SK-N-SH (cell line): ENCODE results near the gene SBSN. TPM values are rescaled to one million over a fixed set of nuclear protein-coding genes. Genes with fewer than 3 reads are reported as not detected.
A peak's percentile ranks its signal among the peaks of the same experiment; 100 is the strongest.

Experiments
- CTCF ChIA-PET: fragments of 300-600, 350-600 bp; formaldehyde crosslinking; extraction: SDS; loops from one replicate; lab custom pipeline; 2021; lab: Yijun Ruan, JAX
- POLR2A ChIA-PET: fragments of 350-600 bp; sonication (Branson Sonifier 250); formaldehyde crosslinking; extraction: SDS; loops from one replicate; lab custom pipeline; 2020; ENCODE audit warnings: antibody characterized with exemption, inconsistent platforms; lab: Yijun Ruan, JAX
- DNase-seq: peaks from one replicate; pipeline ENCODE4 v3.0.0; 2012
- H2AFZ ChIP-seq: fragments of 200-600 bp; sonication (generic); 2 replicates; pipeline ENCODE4 v1.8.1; 2016; ENCODE audit warnings: antibody characterized with exemption, mild to moderate bottlenecking, low read depth
- H3F3A ChIP-seq: fragments of 200-600 bp; sonication (generic); replicated peaks from 2 replicates; pipeline ENCODE3; 2016; ENCODE audit warnings: antibody characterized with exemption, mild to moderate bottlenecking; ENCODE audit not compliant: insufficient read depth
- H3K27ac ChIP-seq, 2 experiments: fragments of 200-500 bp in 1 of 2; fragments of 200-600 bp in 1 of 2; sonication (Bioruptor generic) in 1 of 2; sonication (generic), shearing (Covaris generic) in 1 of 2; 2 replicates each; pipeline versions ENCODE4 v1.5.1 to v1.6.1; 2014 to 2016; ENCODE audit warnings: low read depth in 2 of 2, inconsistent platforms in 1 of 2, low read length in 1 of 2, mild to moderate bottlenecking in 1 of 2, mixed read lengths in 1 of 2
- H3K27me3 ChIP-seq: fragments of 200-600 bp; sonication (generic), shearing (Covaris generic); 2 replicates; pipeline ENCODE4 v1.6.1; 2016; ENCODE audit warnings: mixed run types; ENCODE audit not compliant: insufficient read depth
- H3K36me3 ChIP-seq, 2 experiments: fragments of 200-500 bp in 1 of 2; fragments of 200-600 bp in 1 of 2; sonication (Bioruptor generic) in 1 of 2; sonication (generic) in 1 of 2; replicated peaks in 1 of 2; 2 replicates each; pipeline versions ENCODE3 to v1.5.1; 2014 to 2016; ENCODE audit warnings: low read length in 1 of 2, mild to moderate bottlenecking in 1 of 2; ENCODE audit not compliant: insufficient read depth in 2 of 2, control insufficient read depth in 1 of 2
- H3K4me1 ChIP-seq, 2 experiments: fragments of 200-500 bp in 1 of 2; fragments of 200-600 bp in 1 of 2; sonication (Bioruptor generic) in 1 of 2; sonication (generic), shearing (Covaris generic) in 1 of 2; 2 replicates each; pipeline versions ENCODE4 v1.5.1 to v1.6.1; 2014 to 2016; ENCODE audit warnings: low read depth in 1 of 2, low read length in 1 of 2, mixed run types in 1 of 2; ENCODE audit not compliant: insufficient read depth in 2 of 2, control insufficient read depth in 1 of 2
- H3K4me2 ChIP-seq: fragments of 200-600 bp; sonication (generic), shearing (Covaris generic); 2 replicates; pipeline ENCODE4 v1.6.1; 2017; ENCODE audit warnings: mixed run types
- H3K4me3 ChIP-seq, 2 experiments: fragments of 200-500 bp in 1 of 2; fragments of 200-600 bp in 1 of 2; sonication (Bioruptor generic) in 1 of 2; sonication (generic), shearing (Covaris generic) in 1 of 2; 2 replicates each; pipeline versions ENCODE4 v1.5.1 to v1.8.1; 2014 to 2016; ENCODE audit warnings: low read depth in 2 of 2, inconsistent platforms in 1 of 2, low read length in 1 of 2, mild to moderate bottlenecking in 1 of 2, mixed read lengths in 1 of 2, moderate library complexity in 1 of 2
- H3K79me2 ChIP-seq: fragments of 200-600 bp; sonication (generic); 2 replicates; pipeline ENCODE4 v1.8.1; 2017; ENCODE audit warnings: mild to moderate bottlenecking; ENCODE audit not compliant: insufficient read depth
- H3K9ac ChIP-seq: fragments of 200-600 bp; sonication (generic); 2 replicates; pipeline ENCODE4 v1.6.1; 2017; ENCODE audit warnings: mixed run types
- H3K9me2 ChIP-seq: fragments of 200-600 bp; sonication (generic); 2 replicates; pipeline ENCODE4 v1.6.1; 2017; ENCODE audit warnings: mixed run types
- H3K9me3 ChIP-seq: fragments of 200-600 bp; sonication (generic); 2 replicates; pipeline ENCODE4 v1.6.1; 2017; ENCODE audit warnings: mixed run types, mild to moderate bottlenecking, moderate library complexity
- H4K20me1 ChIP-seq: fragments of 200-600 bp; sonication (generic); 2 replicates; pipeline ENCODE4 v1.6.1; 2017; ENCODE audit warnings: mild to moderate bottlenecking, mixed run types; ENCODE audit not compliant: insufficient read depth
- CTCF ChIP-seq: fragments of 200-600 bp; sonication (generic); IDR thresholded peaks from 2 replicates; pipeline ENCODE4 v1.6.1; 2017; ENCODE audit warnings: antibody characterized with exemption, mild to moderate bottlenecking, moderate library complexity
- EP300 ChIP-seq, 2 experiments: IDR thresholded peaks; 2 replicates each; pipeline versions ENCODE4 v1.4.0 to v1.6.1; 2012; ENCODE audit warnings: borderline replicate concordance in 1 of 2, low read depth in 1 of 2, low read length in 1 of 2
- EZH2phosphoT487 ChIP-seq: fragments of 200-600 bp; sonication (generic); IDR thresholded peaks from 2 replicates; pipeline ENCODE4 v1.6.1; 2017; ENCODE audit warnings: low read depth, mixed run types, mild to moderate bottlenecking, antibody characterized with exemption, moderate library complexity, borderline replicate concordance
- FOSL2 ChIP-seq: IDR thresholded peaks from 2 replicates; pipeline ENCODE4 v1.4.0; 2012; ENCODE audit warnings: low read depth, mild to moderate bottlenecking, moderate library complexity, borderline replicate concordance
- FOXM1 ChIP-seq: IDR thresholded peaks from 2 replicates; pipeline ENCODE4 v1.4.0; 2012; ENCODE audit warnings: low read depth, mild to moderate bottlenecking
- GABPA ChIP-seq: IDR thresholded peaks from 2 replicates; pipeline ENCODE4 v1.4.0; 2012; ENCODE audit warnings: low read depth, mild to moderate bottlenecking
- GATA2 ChIP-seq: sonication (generic); formaldehyde crosslinking; IDR thresholded peaks from 2 replicates; pipeline ENCODE4 v1.5.0; 2020; ENCODE audit warnings: mild to moderate bottlenecking, missing genetic modification reagents
- JUND ChIP-seq: IDR thresholded peaks from 2 replicates; pipeline ENCODE4 v1.4.0; 2012
- MXI1 ChIP-seq: IDR thresholded peaks from 2 replicates; pipeline ENCODE4 v1.6.1; 2012; ENCODE audit warnings: mild to moderate bottlenecking, low read depth, low read length, improper control_type of control experiment
- NRF1 ChIP-seq: IDR thresholded peaks from 2 replicates; pipeline ENCODE4 v1.6.1; 2012; ENCODE audit warnings: low read depth, mild to moderate bottlenecking, low read length
- PBX3 ChIP-seq: IDR thresholded peaks from 2 replicates; pipeline ENCODE4; 2012
- POLR2AphosphoS5 ChIP-seq: IDR thresholded peaks from 2 replicates; pipeline ENCODE4 v1.6.1; 2012; ENCODE audit warnings: low read depth, low read length
- RAD21 ChIP-seq: IDR thresholded peaks from 2 replicates; pipeline ENCODE4 v1.6.1; 2012; ENCODE audit warnings: mild to moderate bottlenecking, low read length
- RXRA ChIP-seq: IDR thresholded peaks from 2 replicates; pipeline ENCODE4 v1.4.0; 2012; ENCODE audit warnings: low read depth, mild to moderate bottlenecking, borderline replicate concordance
- USF1 ChIP-seq: IDR thresholded peaks from 2 replicates; pipeline ENCODE4 v1.4.0; 2012; ENCODE audit warnings: low read depth, borderline replicate concordance
- USF2 ChIP-seq: fragments of 150-350 bp; IDR thresholded peaks from 2 replicates; pipeline ENCODE4 v1.6.1; 2017; ENCODE audit warnings: antibody characterized with exemption, low read length, low read depth, borderline replicate concordance
- ZBTB33 ChIP-seq: IDR thresholded peaks from 2 replicates; pipeline ENCODE4 v1.4.0; 2012; ENCODE audit warnings: low read depth, borderline replicate concordance
- WGBS: methylation state at CpG from one replicate; pipeline ENCODE4 v1.1.6; 2017; ENCODE audit warnings: low lambda C conversion rate; 5-methylcytosine and 5-hydroxymethylcytosine counted together
- polyA plus RNA-seq, 3 experiments: library from polyadenylated mRNA; depleted of rRNA; stranded (reverse); fragments of >200 nt; gene quantifications; 2 replicates each; pipeline ENCODE4 v1.2.3, GENCODE V29; 2012

SBSN gene
- polyA plus RNA-seq, 1 of the 3 experiments (the other 2 are of a cell fraction), result 0.25 TPM

- H3K9ac ChIP-seq, result no peak overlapping the region
- H2AFZ ChIP-seq, result no peak overlapping the region
- H3K4me1 ChIP-seq, result peaks cover 0 to 11% of the 10 kb centered on the region in 2 experiments; a peak in 1 of 4 replicates
- WGBS, result 3% methylated on average over 31 of the region's 60 CpGs
- H3K4me2 ChIP-seq, result peak overlapping the region; percentile 62; the same call in 1 of the 2 replicates
- no peaks in the 10 kb centered on the region for H3F3A ChIP-seq
- H4K20me1 ChIP-seq, result no peaks in the 10 kb centered on the region
- H3K27ac ChIP-seq, result no peak overlapping the region
- H3K9me3 ChIP-seq, result no peaks in the 10 kb centered on the region
- ChIA-PET CTCF (interaction anchor here (0.9 to 3.9 kb wide), 6 partner anchors 10 to 56 kb away, joined by 4 to 20 read pairs (median 5); partner anchors contain the start of gene HAUS5), POLR2A (interaction anchor here (1.0 to 1.2 kb wide), 3 partner anchors 86 to 144 kb away, joined by 3 to 5 read pairs (median 4); partner anchors contain the start of gene COX6B1)
- H3K79me2 ChIP-seq, result no peaks in the 10 kb centered on the region
- peak overlapping the region; percentile 37 to 43; a peak in 3 of 4 replicates for H3K4me3 ChIP-seq
- H3K36me3 ChIP-seq, result no peaks in the 10 kb centered on the region
- peak; percentile 96 for DNase-seq
- TF ChIP-seq FOSL2 (no peak), NRF1 (peak; percentile 25; the same call in 1 of the 2 replicates)
- H3K27me3 ChIP-seq, result peaks cover 43% of the 10 kb centered on the region
- H3K9me2 ChIP-seq, result no peaks in the 10 kb centered on the region
These were observed 29.7 kb upstream of the SBSN start for GRCh38 chr19:35557539-35558399.

- H3F3A ChIP-seq, result no peaks in the 10 kb centered on the region
- no peak for DNase-seq
- no peaks in the 10 kb centered on the region for H3K9me3 ChIP-seq
- no peak overlapping the region for H3K4me2 ChIP-seq
- 90% methylated on average over 16 of the region's 16 CpGs for WGBS
- H2AFZ ChIP-seq, result no peak overlapping the region
- peaks cover 35% of the 10 kb centered on the region for H3K27me3 ChIP-seq
- no peak overlapping the region for H3K27ac ChIP-seq
- H4K20me1 ChIP-seq, result no peaks in the 10 kb centered on the region
- H3K36me3 ChIP-seq, result no peaks in the 10 kb centered on the region
- POLR2A ChIA-PET, result interaction anchor here (1.2 kb wide), 2 partner anchors 91 to 145 kb away, joined by 4 to 5 read pairs; partner anchors contain the start of gene COX6B1
- CTCF ChIA-PET, result interaction anchor here (0.9 to 3.9 kb wide), 10 partner anchors 8 to 263 kb away, joined by 3 to 20 read pairs (median 6); partner anchors contain the start of gene HAUS5
- H3K79me2 ChIP-seq, result no peaks in the 10 kb centered on the region
- H3K9ac ChIP-seq, result no peak overlapping the region
- no peaks in the 10 kb centered on the region for H3K9me2 ChIP-seq
- H3K4me3 ChIP-seq, result no peak overlapping the region; a peak in 2 of 4 replicates
- H3K4me1 ChIP-seq, result peaks cover 0 to 11% of the 10 kb centered on the region in 2 experiments; a peak in 1 of 4 replicates
- TF ChIP-seq USF1 (no peak), GABPA (no peak), EZH2phosphoT487 (no peak), PBX3 (no peak), NRF1 (no peak), MXI1 (no peak), USF2 (no peak), EP300 (IDR thresholded peaks at IDR 0.05; ENCODE audit: borderline replicate concordance in 1 of 2, low read depth in 1 of 2, low read length in 1 of 2) (no peak), JUND (no peak), POLR2AphosphoS5 (no peak), CTCF (no peak), RAD21 (no peak), RXRA (no peak), GATA2 (CRISPR knock-in tag) (no peak), FOXM1 (no peak), ZBTB33 (no peak)
These were observed 28.9 kb upstream of the SBSN start for GRCh38 chr19:35556846-35557538.
